HuH-7.5 (cell line): ENCODE results near the gene CD68.

ENCODE experiments used
- DNase-seq: peaks from one replicate; pipeline ENCODE4 v3.0.0; 2011; ENCODE audit warnings: low spot score

CD68 gene

DNA sequence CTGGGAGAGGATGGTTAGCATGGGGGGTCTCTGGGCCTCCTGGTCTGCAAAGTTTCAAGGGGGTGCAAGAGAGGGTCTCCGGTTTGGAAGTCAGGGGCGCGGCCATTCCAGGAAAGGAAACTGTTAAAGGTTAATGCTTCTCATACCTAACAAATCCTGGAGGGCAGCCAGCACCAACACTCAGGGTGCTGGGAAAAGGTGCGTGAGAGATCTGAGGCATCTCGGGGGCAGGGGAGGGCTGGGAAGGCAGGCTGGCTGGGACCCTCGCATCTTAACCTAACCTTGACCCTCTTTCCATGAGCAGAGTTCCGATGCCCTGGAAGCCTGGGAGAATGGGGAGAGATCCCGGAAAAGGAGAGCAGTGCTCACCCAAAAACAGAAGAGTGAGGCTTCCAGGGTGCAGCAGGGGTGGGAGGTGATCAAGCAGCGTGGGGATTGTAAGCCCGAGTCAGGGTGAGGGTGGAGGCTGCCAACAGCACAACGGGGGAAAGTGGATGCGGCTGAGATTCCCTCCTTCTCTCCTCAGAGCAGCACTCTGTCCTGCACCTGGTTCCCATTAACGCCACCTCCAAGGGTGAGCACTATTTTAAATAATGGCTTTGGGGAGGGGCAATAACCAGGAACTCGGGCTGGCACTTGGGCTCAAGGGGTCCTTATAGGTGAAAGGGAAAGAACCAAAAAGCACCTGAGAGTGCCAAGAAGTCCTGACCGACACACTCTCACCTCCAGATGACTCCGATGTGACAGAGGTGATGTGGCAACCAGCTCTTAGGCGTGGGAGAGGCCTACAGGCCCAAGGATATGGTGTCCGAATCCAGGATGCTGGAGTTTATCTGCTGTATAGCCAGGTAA, 19.9 kb upstream of the CD68 start:
- no peak for DNase-seq

DNA sequence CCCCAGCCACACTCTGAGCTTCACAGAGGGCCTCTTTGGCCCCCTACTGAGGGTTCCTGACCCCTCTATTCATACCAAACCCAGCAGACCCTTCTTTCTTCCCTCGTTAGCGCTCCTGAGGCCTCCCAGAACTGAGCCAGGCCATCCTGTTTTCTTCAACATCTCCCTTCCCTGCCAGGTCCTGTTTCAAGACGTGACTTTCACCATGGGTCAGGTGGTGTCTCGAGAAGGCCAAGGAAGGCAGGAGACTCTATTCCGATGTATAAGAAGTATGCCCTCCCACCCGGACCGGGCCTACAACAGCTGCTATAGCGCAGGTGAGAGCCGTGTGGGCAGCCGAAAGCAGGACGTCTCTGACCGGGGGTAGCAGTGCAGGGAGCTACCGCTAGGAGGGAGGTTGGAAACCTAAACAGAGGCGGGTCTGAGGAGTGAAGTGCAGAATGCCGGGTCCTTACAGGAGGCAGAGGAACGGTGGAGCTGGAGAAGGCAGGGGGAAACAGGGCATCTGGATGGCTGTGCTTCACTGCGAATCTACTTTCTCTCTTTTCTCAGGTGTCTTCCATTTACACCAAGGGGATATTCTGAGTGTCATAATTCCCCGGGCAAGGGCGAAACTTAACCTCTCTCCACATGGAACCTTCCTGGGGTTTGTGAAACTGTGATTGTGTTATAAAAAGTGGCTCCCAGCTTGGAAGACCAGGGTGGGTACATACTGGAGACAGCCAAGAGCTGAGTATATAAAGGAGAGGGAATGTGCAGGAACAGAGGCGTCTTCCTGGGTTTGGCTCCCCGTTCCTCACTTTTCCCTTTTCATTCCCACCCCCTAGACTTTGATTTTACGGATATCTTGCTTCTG, 19.0 kb upstream of the CD68 start:
- DNase-seq = peak; percentile 76

DNA sequence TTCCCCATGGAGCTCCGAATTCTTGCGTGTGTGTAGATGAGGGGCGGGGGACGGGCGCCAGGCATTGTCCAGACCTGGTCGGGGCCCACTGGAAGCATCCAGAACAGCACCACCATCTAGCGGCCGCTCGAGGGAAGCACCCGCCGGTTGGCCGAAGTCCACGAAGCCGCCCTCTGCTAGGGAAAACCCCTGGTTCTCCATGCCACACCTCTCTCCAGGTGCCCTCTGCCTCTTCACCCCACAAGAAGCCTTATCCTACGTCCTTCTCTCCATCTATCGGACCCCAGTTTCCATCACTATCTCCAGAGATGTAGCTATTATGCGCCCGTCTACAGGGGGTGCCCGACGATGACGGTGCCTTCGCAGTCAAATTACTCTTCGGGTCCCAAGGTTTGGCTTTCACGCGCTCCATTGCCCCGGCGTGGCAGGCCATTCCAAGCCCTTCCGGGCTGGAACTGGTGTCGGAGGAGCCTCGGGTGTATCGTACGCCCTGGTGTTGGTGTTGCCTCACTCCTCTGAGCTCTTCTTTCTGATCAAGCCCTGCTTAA, 18.3 kb upstream of the CD68 start:
- peak; percentile 91 for DNase-seq

DNA sequence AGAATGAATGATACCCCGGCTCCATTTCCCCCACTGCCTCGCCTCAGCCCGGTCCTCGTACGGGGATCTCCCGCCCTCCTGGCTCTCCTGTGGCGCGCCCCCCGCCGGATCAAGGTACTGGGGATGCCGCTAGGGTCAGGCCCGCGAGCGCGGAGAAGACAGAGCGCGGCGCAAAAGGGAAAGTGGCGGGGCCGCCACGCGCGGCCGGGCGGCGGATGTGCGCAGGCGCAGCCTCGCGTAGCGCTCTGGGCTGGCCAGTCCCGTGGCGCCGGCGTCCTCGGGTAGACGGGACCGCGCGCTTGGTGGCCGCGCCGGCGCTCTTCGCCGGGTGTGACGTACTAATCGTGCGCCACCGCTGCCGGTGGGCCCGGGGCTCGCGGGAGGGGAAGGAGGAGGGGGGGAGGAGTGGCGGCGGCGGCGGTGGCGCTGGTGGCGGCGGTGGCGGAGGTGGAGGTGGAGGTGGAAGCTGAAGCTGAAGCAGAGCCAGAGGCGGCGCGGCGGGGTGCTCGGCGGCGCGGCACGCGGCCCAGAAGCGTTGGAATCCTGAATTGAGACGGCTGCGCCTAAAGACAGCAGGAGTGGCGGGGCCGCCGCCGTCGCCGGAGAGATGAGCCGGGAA, 17.7 kb upstream of the CD68 start, which contains the start of gene SENP3:
SENP3 (plus strand) TSS at position 331 of the 619 bp plus-strand sequence. CDS start 1,158 bp downstream, outside the sequence.
- peak; percentile 93 for DNase-seq

DNA sequence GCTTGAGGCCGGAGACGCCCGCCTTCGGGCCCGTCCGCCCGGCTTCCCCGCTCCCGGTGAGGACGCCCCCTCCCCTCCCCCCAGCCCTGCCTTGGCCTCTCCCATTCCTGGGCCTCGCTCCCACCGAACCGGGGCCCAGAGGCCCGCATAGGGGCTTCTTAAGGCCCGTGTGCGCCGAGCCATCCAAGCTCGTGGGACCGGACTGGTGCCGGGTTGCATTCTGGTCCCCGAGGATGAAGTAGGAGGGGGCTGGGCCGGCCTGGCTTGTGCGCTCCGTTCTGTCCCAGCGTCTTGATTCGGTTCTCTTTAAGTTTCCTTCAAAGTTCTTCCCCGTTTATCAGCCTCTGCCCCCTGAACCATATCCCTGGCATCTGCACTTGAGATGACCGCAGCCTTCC, 17.2 kb upstream of the CD68 start:
- no peak for DNase-seq

DNA sequence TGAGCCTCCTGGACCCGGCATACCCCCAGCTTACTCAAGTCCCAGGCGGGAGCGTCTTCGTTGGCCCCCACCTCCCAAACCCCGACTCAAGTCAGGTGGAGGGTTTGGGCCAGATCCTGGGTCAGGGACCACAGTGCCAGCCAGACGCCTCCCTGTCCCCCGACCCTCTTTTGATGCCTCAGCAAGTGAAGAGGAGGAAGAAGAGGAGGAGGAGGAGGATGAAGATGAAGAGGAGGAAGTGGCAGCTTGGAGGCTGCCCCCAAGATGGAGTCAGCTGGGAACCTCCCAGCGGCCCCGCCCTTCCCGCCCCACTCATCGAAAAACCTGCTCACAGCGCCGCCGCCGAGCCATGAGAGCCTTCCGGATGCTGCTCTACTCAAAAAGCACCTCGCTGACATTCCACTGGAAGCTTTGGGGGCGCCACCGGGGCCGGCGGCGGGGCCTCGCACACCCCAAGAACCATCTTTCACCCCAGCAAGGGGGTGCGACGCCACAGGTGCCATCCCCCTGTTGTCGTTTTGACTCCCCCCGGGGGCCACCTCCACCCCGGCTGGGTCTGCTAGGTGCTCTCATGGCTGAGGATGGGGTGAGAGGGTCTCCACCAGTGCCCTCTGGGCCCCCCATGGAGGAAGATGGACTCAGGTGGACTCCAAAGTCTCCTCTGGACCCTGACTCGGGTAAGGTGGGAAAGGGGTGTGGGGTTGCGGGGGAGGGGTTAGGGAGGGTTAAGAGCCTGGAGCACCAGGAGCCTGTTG, 16.1 kb upstream of the CD68 start:
- no peak for DNase-seq

DNA sequence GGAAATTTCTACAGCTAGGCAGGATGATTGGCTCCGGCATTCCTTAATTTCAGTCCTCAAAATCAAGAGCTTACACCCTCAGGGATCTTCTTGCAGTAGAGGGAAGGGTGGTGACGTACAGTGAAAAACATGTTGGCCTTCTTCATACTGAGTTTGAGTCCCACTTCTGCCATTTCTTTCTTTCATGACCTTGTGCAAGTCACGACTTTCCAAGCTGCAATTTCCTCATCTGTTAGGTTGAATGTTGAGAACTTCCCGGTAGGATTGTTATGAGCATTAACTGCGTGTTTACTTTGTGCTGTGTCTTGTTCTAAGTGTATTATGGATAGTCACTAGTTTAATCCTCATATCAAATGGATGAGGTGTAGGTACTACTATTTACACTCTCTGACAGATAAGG, 9.9 kb upstream of the CD68 start:
- DNase-seq = no peak

DNA sequence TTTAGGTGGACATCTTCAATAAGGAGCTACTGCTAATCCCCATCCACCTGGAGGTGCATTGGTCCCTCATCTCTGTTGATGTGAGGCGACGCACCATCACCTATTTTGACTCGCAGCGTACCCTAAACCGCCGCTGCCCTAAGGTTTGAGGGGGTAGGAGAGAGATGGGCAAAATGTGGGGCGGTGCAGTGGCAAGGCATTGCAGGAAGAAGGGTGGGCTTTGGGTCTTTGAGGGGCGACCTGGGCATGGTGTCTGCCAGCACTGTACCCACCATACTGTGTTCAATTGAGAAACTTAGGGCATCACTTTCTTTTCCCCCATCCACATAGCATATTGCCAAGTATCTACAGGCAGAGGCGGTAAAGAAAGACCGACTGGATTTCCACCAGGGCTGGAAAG, 9.1 kb upstream of the CD68 start:
- no peak for DNase-seq

DNA sequence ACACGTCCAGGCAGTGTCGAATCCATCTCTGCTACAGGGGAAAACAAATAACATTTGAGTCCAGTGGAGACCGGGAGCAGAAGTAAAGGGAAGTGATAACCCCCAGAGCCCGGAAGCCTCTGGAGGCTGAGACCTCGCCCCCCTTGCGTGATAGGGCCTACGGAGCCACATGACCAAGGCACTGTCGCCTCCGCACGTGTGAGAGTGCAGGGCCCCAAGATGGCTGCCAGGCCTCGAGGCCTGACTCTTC, 7.2 kb upstream of the CD68 start:
- DNase-seq = no peak

DNA sequence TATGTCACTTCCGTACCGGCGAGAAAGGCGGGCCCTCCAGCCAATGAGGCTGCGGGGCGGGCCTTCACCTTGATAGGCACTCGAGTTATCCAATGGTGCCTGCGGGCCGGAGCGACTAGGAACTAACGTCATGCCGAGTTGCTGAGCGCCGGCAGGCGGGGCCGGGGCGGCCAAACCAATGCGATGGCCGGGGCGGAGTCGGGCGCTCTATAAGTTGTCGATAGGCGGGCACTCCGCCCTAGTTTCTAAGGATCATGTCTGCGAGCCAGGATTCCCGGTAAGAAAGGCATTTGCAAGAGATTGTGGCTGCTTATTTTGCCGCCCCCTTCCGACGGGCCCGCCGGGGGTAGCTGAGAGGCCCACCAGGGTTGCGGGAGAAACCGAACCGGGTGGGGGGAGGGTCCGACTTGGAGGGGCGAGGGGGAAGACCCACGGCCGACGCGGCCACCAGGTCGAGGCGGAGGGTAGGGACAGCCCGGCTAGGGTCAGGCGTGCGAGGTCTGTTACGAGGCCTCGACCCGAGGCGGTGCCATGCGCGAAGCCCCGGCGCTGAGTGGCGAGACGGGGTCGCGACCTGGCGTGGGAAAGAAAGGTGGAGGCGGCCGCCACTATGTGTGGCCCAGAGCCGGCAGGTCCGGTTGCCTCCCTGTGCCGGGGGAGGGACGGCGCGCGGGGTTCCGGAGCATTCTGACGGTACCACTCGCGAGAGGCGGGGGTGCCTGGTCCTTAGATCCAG, 6.7 kb upstream of the CD68 start:
- peak; percentile 96 for DNase-seq

DNA sequence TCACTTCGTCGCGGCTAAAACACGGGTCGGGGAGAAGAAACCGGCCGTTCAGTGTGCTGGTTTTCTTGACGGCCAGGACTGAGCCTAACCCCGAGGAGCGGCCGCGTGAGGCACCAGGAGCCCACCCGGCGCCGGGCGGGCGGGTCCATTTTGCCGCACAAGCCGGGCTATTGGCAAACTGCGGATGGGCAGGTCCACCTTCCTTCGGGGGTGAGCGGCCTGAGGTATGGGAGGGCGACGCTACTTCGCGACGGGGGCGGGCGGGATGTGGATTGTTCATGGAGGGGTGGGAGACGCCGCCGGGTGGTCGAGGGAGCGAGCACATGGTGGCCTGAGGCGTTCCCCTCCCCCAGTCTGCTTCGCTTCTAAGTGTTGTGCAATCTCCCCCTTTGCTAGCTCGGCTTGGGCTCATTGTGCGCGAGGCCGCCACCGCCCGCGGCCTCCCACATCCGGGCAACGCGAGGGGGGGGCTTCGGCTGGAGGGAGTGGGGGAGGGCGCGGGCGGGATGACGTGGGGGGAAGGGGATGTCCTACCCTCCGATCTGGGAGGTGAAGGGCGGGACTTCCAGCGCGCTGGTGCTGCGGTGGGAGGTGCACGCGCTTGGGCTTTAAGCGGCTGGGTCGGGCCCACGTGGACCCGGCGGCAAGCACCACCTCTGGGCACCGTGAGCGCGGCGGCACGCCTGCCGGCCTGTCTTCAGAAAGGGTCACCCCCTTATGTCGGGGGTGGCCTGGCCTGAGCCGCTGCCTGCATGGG, 5.9 kb upstream of the CD68 start:
- peak; percentile 73 for DNase-seq

DNA sequence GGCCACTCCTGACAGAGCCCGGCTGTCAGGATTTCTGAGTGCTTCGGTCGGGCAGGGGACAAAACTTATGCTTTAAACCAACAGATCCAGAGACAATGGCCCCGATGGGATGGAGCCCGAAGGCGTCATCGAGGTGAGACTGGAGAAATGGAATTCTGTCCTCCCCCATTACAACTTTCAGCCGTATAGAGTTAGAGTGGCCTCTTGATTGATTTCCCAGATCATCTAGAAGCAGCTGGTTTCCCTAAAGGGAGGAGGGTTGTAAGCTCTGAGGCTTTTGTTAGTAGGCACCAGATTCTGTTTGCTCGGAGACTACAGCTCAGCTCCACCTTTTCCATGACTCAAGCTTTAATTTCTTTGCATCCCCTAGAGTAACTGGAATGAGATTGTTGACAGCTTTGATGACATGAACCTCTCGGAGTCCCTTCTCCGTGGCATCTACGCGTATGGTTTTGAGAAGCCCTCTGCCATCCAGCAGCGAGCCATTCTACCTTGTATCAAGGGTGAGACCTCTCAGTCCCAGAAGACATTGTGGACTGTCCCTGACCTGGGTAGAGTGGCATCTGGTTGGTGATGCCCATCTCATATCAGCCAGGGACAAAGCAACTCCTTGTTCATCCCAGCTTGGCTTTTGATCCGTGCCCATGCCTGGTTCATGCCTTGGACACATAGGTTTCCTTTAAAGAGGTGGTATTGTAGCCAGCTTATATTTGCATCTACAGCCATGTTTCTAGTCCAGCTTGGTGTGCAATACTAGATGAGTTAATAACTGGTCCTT, 5.1 kb upstream of the CD68 start:
- no peak for DNase-seq

DNA sequence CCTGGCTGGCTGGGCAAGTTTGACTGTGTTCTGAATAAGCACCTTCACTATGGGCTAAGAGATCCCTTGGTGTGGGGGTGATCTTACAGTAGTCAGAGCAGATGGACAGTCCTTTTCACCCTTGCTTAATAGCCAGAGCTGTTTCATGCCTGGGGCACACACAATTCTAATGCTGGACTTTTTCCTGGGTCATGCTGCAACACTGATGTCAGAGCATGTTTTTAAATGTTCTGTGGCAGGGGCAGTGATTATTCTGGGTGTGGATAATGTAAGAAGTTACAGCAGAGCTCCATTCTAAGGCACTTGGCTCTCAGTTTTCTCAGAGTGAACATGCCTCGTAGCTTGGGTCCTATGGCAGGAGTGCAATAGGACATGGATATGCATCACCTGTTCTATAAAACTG, 4.0 kb upstream of the CD68 start:
- DNase-seq = no peak

DNA sequence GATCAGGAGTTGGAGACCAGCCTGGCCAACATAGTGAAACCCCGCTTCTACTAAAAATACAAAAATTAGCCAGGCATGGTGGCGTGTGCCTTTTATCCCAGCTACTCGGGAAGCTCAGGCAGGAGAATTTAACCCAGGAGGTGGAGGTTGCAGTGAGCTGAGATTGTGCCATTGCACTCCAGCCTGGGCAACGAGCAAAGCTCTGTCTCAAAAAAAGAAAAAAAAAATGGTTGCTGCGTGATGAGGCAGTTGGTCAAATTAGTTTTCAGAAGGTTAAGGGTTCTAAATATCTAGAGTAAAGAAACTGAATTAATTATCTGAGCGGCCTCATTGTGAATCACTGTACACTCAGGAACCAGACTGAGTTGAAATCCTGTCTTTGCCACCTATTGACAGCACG, 3.5 kb upstream of the CD68 start:
- no peak for DNase-seq

DNA sequence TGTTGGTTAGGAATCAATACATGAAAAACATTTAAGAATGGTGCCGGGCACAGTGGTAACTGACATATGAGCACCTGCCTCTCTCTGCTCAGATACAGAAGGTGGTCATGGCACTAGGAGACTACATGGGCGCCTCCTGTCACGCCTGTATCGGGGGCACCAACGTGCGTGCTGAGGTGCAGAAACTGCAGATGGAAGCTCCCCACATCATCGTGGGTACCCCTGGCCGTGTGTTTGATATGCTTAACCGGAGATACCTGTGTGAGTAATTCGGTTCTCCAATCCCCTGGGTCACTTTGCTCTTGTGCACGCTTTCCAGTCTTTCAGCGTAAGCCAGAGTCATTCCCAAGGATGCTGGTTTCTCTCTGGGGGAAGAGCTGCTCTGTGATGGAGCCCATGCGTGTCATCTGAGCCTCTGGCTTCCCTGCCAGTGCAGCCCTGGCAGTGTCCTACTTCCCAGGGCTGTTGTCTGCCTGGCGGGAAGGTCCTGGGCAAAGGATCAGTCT, 3.0 kb upstream of the CD68 start:
- DNase-seq = no peak

DNA sequence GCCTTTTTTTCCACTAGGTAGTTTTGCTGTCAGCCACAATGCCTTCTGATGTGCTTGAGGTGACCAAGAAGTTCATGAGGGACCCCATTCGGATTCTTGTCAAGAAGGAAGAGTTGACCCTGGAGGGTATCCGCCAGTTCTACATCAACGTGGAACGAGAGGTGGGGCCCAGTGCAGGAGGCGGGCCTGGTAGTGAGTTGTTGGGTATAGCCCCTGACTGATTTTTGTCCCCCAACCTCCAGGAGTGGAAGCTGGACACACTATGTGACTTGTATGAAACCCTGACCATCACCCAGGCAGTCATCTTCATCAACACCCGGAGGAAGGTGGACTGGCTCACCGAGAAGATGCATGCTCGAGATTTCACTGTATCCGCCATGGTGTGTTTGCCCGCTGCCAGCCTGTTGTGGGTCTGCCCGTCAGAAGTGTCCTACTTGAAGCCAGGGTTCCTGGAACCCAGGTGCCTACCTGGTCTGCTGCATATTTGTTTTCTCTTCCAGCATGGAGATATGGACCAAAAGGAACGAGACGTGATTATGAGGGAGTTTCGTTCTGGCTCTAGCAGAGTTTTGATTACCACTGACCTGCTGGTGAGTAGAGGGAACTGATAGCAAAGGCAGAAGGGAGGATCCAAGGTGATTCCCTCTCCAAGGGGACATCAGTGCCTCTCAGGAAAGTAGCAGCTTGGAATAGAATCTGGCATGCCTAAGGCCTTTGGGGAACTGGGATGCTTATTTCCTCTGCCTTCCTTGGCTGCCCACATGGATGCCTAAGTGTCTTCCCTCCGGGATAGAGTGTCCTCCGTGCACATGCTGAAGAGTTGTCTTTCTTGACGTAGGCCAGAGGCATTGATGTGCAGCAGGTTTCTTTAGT, 1.9 kb upstream of the CD68 start:
- DNase-seq = no peak

DNA sequence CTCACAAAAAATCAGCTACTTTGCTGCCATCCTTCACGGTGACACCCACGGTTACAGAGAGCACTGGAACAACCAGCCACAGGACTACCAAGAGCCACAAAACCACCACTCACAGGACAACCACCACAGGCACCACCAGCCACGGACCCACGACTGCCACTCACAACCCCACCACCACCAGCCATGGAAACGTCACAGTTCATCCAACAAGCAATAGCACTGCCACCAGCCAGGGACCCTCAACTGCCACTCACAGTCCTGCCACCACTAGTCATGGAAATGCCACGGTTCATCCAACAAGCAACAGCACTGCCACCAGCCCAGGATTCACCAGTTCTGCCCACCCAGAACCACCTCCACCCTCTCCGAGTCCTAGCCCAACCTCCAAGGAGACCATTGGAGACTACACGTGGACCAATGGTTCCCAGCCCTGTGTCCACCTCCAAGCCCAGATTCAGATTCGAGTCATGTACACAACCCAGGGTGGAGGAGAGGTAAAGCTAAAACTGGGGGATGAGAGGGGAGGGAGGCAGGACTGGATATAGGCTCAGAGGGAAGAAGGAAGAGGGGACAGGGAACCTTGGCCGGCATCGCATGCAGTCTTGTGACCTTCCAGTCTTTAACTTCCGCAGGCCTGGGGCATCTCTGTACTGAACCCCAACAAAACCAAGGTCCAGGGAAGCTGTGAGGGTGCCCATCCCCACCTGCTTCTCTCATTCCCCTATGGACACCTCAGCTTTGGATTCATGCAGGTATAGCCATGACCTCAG, 581 bp downstream of the CD68 start:
- DNase-seq = no peak
